ENCODE results near the gene RDH12. TPM values are rescaled to one million over a fixed set of nuclear protein-coding genes. Genes with fewer than 3 reads are reported as not detected.

Gene RDH12
- total and polyA plus RNA-seq, 9 of the 15 experiments (the other 6 are each of a cell fraction or from before 2014, with no cell fraction given): 0.03 to 0.29 (median 0.07) TPM; not detected in 2

GRCh38 chr14:67746927-67747326 is 45.2 kb downstream of the RDH12 start:
- H4K20me1 ChIP-seq (replicated peaks; ENCODE audit: control insufficient read depth, insufficient read depth, low read length): no peaks in the 10 kb centered on the region
- FAIRE-seq (no peak), DNase-seq (ENCODE audit: extremely low read depth in 1 of 4, low spot score in 3 of 4) (no peak), ATAC-seq (no peak)
- H3K9ac ChIP-seq (ENCODE audit: insufficient read depth in 1 of 2, low read depth in 2 of 2, low read length in 2 of 2): no peak overlapping the region
- TF ChIP-seq ZBTB8A (IDR thresholded peaks at IDR 0.05; ENCODE audit: partially characterized antibody) (no peak), TBL1XR1 (IDR thresholded peaks at IDR 0.05; ENCODE audit: low read length in 2 of 2) (no peak), HDGF (IDR thresholded peaks at IDR 0.05) (no peak)
- in situ Hi-C loops (cut with MboI) (no loop called here), intact Hi-C loops (cut with micrococcal nuclease) (no loop called here)
- WGBS (ENCODE audit: insufficient coverage, low coverage, missing lambda C conversion rate): 40% methylated on average over 1 of the region's 1 CpG
- no peak overlapping the region for H2AFZ ChIP-seq (ENCODE audit: low read depth, low read length)
- H3K36me3 ChIP-seq (ENCODE audit: control insufficient read depth, insufficient read depth, low read length): peaks cover 17% of the 10 kb centered on the region; the same call in 1 of the 3 replicates
- no peaks in the 10 kb centered on the region for H3K27me3 ChIP-seq (ENCODE audit: control insufficient read depth in 2 of 2, insufficient read depth in 2 of 2, low read length in 2 of 2)
- H3K4me3 ChIP-seq: no peak overlapping the region
- no peaks in the 10 kb centered on the region for H3K79me2 ChIP-seq (ENCODE audit: control insufficient read depth, insufficient read depth, low read length)
- no peaks in the 10 kb centered on the region for H3K9me1 ChIP-seq (ENCODE audit: control insufficient read depth, insufficient read depth, low read length)
- ChIA-PET CTCF (ENCODE audit: low intra/inter-chr PET ratio) (no interaction called here), POLR2A (no interaction called here)
- H3K4me2 ChIP-seq (ENCODE audit: insufficient read depth, low read length): no peak overlapping the region
- no TSS peak for BruUV-seq (replicated peaks)
- no peaks in the 10 kb centered on the region for H3K4me1 ChIP-seq (replicated peaks in 1 of 2; ENCODE audit: control insufficient read depth in 2 of 2, insufficient read depth in 2 of 2, low read length in 2 of 2)
- no peaks in the 10 kb centered on the region for H3K9me3 ChIP-seq (replicated peaks; ENCODE audit: control insufficient read depth, insufficient read depth, low read depth, low read length)
- no peak overlapping the region for H3K27ac ChIP-seq (ENCODE audit: extremely low read depth, low read depth, low read length)

DNA sequence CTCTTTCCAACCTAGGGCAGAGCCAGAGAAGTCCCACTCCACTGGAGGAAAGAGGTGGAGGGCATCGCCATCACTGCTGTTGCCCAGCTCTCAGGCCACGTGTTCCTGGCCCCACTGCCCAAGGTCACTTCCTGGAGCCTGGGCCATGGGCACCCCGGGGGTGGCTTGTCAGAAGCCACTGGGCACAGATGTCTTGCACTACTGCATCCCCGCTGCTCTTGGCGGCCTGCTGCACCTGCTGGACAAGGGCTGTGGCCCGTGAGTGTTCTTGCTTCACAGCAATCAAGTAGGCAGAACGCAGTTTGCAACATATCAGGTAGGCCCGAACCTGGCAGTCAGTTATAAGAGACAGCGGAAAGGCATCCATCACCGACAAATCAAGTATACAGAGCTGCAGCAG is 46.6 kb downstream of the RDH12 start:
- Histone ChIP-seq H4K20me1 (replicated peaks; ENCODE audit: control insufficient read depth, insufficient read depth, low read length) (no peaks in the 10 kb centered on the region), H3K4me2 (ENCODE audit: insufficient read depth, low read length) (no peak overlapping the region), H3K27ac (ENCODE audit: extremely low read depth, low read depth, low read length) (no peak overlapping the region), H3K9ac (ENCODE audit: insufficient read depth in 1 of 2, low read depth in 2 of 2, low read length in 2 of 2) (peak overlapping the region in 1 of 2 experiments; percentile 17; a peak in 1 of 4 replicates), H3K4me1 (replicated peaks in 1 of 2; ENCODE audit: control insufficient read depth in 2 of 2, insufficient read depth in 2 of 2, low read length in 2 of 2) (no peaks in the 10 kb centered on the region), H2AFZ (ENCODE audit: low read depth, low read length) (no peak overlapping the region), H3K79me2 (ENCODE audit: control insufficient read depth, insufficient read depth, low read length) (no peaks in the 10 kb centered on the region), H3K36me3 (ENCODE audit: control insufficient read depth, insufficient read depth, low read length) (peaks cover 26% of the 10 kb centered on the region; the same call in 1 of the 3 replicates), H3K9me3 (replicated peaks; ENCODE audit: control insufficient read depth, insufficient read depth, low read depth, low read length) (no peaks in the 10 kb centered on the region), H3K27me3 (ENCODE audit: control insufficient read depth in 2 of 2, insufficient read depth in 2 of 2, low read length in 2 of 2) (no peaks in the 10 kb centered on the region), H3K4me3 (no peak overlapping the region), H3K9me1 (ENCODE audit: control insufficient read depth, insufficient read depth, low read length) (no peaks in the 10 kb centered on the region)
- ChIA-PET CTCF (ENCODE audit: low intra/inter-chr PET ratio) (no interaction called here), POLR2A (no interaction called here)
- BruUV-seq (replicated peaks): no TSS peak
- FAIRE-seq: no peak
- DNase-seq (ENCODE audit: extremely low read depth in 1 of 4, low spot score in 3 of 4): no peak
- TF ChIP-seq ZNF586 (CRISPR knock-in tag; conservative IDR thresholded peaks at IDR 0.05) (no peak), ZNF133 (CRISPR knock-in tag; IDR thresholded peaks at IDR 0.05) (no peak), CEBPB (tag; IDR thresholded peaks at IDR 0.05) (no peak), TBP (optimal IDR thresholded peaks at IDR 0.05; ENCODE audit: low read depth, low read length) (no peak), ZSCAN32 (CRISPR knock-in tag; IDR thresholded peaks at IDR 0.05) (no peak), BRD4 (IDR thresholded peaks at IDR 0.05) (no peak), KDM1A (IDR thresholded peaks at IDR 0.05) (no peak), JUND (IDR thresholded peaks at IDR 0.05; ENCODE audit: borderline replicate concordance, low read depth, low read length) (no peak), JUND (tag; IDR thresholded peaks at IDR 0.05; ENCODE audit: borderline replicate concordance, low read depth, low read length) (no peak)
- TF ChIP-seq, protein P1, sequence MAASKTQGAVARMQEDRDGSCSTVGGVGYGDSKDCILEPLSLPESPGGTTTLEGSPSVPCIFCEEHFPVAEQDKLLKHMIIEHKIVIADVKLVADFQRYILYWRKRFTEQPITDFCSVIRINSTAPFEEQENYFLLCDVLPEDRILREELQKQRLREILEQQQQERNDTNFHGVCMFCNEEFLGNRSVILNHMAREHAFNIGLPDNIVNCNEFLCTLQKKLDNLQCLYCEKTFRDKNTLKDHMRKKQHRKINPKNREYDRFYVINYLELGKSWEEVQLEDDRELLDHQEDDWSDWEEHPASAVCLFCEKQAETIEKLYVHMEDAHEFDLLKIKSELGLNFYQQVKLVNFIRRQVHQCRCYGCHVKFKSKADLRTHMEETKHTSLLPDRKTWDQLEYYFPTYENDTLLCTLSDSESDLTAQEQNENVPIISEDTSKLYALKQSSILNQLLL (CRISPR knock-in tag; IDR thresholded peaks at IDR 0.05; ENCODE audit: borderline replicate concordance): no peak
- WGBS (ENCODE audit: insufficient coverage, low coverage, missing lambda C conversion rate): 80% methylated on average over 7 of the region's 10 CpGs
- in situ Hi-C loops (cut with MboI): no loop called here
- no peak for ATAC-seq
- intact Hi-C loops (cut with micrococcal nuclease): no loop called here

All from K562 (cell line).